ENCODE measurements around the gene ARF1. TPM values are rescaled to one million over a fixed set of nuclear protein-coding genes. Genes with fewer than 3 reads are reported as not detected.

Gene ARF1
- total and polyA plus RNA-seq, 2 of the 13 experiments (the other 11 are each of a cell fraction or from before 2014, with no cell fraction given) = 186 to 327 TPM

DNA sequence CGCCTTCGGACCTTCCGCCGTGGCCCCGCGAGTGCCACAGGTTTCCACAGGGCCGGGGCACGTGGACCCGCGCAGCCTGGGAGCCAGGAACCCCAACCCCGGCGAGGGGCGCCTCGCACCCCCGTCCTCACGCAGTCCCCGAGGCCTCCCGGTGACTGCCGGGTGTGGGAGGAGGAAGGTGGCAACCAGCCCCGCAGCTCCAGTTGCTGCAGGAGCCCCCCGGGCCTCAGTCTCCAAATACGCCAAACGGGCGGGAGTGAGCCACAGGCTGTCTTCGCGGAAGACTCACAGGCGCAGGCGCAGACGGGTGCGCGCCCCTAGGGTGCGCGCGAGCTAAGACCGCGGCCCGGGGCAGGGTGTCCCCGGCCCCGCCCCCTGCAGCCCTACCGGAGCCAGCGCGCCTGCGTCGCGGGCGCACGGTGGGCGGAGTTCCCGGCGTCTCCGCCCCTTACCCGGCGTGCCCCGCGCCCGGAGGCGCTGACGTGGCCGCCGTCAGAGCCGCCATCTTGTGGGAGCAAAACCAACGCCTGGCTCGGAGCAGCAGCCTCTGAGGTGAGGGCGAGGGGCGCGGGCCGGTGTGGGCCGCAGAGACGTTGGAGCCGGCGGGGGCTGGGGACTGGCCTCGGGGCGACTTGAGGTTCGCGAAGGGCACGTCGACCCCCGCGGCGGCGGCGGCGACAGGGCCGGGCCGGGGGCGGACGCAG lies at the start of gene ARF1 (continued):
- TF ChIP-seq, protein P1, sequence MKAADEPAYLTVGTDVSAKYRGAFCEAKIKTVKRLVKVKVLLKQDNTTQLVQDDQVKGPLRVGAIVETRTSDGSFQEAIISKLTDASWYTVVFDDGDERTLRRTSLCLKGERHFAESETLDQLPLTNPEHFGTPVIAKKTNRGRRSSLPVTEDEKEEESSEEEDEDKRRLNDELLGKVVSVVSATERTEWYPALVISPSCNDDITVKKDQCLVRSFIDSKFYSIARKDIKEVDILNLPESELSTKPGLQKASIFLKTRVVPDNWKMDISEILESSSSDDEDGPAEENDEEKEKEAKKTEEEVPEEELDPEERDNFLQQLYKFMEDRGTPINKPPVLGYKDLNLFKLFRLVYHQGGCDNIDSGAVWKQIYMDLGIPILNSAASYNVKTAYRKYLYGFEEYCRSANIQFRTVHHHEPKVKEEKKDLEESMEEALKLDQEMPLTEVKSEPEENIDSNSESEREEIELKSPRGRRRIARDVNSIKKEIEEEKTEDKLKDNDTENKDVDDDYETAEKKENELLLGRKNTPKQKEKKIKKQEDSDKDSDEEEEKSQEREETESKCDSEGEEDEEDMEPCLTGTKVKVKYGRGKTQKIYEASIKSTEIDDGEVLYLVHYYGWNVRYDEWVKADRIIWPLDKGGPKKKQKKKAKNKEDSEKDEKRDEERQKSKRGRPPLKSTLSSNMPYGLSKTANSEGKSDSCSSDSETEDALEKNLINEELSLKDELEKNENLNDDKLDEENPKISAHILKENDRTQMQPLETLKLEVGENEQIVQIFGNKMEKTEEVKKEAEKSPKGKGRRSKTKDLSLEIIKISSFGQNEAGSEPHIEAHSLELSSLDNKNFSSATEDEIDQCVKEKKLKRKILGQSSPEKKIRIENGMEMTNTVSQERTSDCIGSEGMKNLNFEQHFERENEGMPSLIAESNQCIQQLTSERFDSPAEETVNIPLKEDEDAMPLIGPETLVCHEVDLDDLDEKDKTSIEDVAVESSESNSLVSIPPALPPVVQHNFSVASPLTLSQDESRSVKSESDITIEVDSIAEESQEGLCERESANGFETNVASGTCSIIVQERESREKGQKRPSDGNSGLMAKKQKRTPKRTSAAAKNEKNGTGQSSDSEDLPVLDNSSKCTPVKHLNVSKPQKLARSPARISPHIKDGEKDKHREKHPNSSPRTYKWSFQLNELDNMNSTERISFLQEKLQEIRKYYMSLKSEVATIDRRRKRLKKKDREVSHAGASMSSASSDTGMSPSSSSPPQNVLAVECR (CRISPR knock-in tag; IDR thresholded peaks at IDR 0.05; ENCODE audit: borderline replicate concordance) = peak; percentile 53; the same call in 1 of the 2 replicates
- TF ChIP-seq CENPT (CRISPR knock-in tag; IDR thresholded peaks at IDR 0.05; ENCODE audit: low read depth) (no peak; the same call in 1 of the 2 replicates), RCOR2 (CRISPR knock-in tag; IDR thresholded peaks at IDR 0.05) (peak; percentile 85; the same call in 1 of the 2 replicates), ZNF547 (CRISPR knock-in tag; IDR thresholded peaks at IDR 0.05) (peak; percentile 71; the same call in 1 of the 2 replicates), ZSCAN31 (CRISPR knock-in tag; IDR thresholded peaks at IDR 0.05; ENCODE audit: low read depth) (peak; percentile 57; the same call in 1 of the 2 replicates), ZNF143 (CRISPR knock-in tag; IDR thresholded peaks at IDR 0.05) (peak; percentile 88), SOX5 (CRISPR knock-in tag; IDR thresholded peaks at IDR 0.05; ENCODE audit: borderline replicate concordance) (peak; percentile 25; the same call in 1 of the 2 replicates), RBM39 (IDR thresholded peaks at IDR 0.05; ENCODE audit: low read depth, low read length, poor library complexity, severe bottlenecking) (no peak), ZFP36L1 (CRISPR knock-in tag; IDR thresholded peaks at IDR 0.05) (no peak), ZNF552 (CRISPR knock-in tag; IDR thresholded peaks at IDR 0.05; ENCODE audit: borderline replicate concordance) (peak; percentile 66; the same call in 1 of the 2 replicates), FOXO1 (CRISPR knock-in tag; IDR thresholded peaks at IDR 0.05) (peak; percentile 29), RFXAP (CRISPR knock-in tag; IDR thresholded peaks at IDR 0.05; ENCODE audit: borderline replicate concordance) (peak; percentile 21; the same call in 1 of the 2 replicates), ZFP90 (CRISPR knock-in tag; IDR thresholded peaks at IDR 0.05; ENCODE audit: borderline replicate concordance) (peak; percentile 79; the same call in 1 of the 2 replicates)
- TF ChIP-seq, protein P2, sequence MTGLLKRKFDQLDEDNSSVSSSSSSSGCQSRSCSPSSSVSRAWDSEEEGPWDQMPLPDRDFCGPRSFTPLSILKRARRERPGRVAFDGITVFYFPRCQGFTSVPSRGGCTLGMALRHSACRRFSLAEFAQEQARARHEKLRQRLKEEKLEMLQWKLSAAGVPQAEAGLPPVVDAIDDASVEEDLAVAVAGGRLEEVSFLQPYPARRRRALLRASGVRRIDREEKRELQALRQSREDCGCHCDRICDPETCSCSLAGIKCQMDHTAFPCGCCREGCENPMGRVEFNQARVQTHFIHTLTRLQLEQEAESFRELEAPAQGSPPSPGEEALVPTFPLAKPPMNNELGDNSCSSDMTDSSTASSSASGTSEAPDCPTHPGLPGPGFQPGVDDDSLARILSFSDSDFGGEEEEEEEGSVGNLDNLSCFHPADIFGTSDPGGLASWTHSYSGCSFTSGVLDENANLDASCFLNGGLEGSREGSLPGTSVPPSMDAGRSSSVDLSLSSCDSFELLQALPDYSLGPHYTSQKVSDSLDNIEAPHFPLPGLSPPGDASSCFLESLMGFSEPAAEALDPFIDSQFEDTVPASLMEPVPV (CRISPR knock-in tag; IDR thresholded peaks at IDR 0.05) = peak; percentile 15; the same call in 1 of the 2 replicates
- TF ChIP-seq, protein P3, sequence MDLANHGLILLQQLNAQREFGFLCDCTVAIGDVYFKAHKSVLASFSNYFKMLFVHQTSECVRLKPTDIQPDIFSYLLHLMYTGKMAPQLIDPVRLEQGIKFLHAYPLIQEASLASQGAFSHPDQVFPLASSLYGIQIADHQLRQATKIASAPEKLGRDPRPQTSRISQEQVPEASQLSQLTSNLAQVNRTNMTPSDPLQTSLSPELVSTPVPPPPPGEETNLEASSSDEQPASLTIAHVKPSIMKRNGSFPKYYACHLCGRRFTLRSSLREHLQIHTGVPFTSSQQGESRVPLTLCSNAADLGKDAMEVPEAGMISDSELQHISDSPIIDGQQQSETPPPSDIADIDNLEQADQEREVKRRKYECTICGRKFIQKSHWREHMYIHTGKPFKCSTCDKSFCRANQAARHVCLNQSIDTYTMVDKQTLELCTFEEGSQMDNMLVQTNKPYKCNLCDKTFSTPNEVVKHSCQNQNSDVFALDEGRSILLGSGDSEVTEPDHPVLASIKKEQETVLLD (CRISPR knock-in tag; IDR thresholded peaks at IDR 0.05; ENCODE audit: low read depth) = peak; percentile 67
- TF ChIP-seq, protein P4, sequence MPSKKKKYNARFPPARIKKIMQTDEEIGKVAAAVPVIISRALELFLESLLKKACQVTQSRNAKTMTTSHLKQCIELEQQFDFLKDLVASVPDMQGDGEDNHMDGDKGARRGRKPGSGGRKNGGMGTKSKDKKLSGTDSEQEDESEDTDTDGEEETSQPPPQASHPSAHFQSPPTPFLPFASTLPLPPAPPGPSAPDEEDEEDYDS (CRISPR knock-in tag; IDR thresholded peaks at IDR 0.05) = peak; percentile 69
- TF ChIP-seq, protein P5, sequence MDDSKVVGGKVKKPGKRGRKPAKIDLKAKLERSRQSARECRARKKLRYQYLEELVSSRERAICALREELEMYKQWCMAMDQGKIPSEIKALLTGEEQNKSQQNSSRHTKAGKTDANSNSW (CRISPR knock-in tag; IDR thresholded peaks at IDR 0.05; ENCODE audit: borderline replicate concordance) = peak; percentile 68; the same call in 1 of the 2 replicates
- TF ChIP-seq, protein P6, sequence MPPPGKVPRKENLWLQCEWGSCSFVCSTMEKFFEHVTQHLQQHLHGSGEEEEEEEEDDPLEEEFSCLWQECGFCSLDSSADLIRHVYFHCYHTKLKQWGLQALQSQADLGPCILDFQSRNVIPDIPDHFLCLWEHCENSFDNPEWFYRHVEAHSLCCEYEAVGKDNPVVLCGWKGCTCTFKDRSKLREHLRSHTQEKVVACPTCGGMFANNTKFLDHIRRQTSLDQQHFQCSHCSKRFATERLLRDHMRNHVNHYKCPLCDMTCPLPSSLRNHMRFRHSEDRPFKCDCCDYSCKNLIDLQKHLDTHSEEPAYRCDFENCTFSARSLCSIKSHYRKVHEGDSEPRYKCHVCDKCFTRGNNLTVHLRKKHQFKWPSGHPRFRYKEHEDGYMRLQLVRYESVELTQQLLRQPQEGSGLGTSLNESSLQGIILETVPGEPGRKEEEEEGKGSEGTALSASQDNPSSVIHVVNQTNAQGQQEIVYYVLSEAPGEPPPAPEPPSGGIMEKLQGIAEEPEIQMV (CRISPR knock-in tag; IDR thresholded peaks at IDR 0.05; ENCODE audit: low read depth) = peak; percentile 61; the same call in 1 of the 2 replicates
